Hepatocyte (in vitro differentiated cells): ENCODE results near the gene MORN3. TPM values are rescaled to one million over a fixed set of nuclear protein-coding genes. Genes with fewer than 3 reads are reported as not detected.

Experiments
- polyA plus RNA-seq: library from polyadenylated mRNA; unstranded; fragments of >200 nt; fragmentation: Nextera tagmentation; extraction: Ambion mirVana; gene quantifications from 2 replicates; pipeline ENCODE4 v1.2.1, GENCODE V29; 2016
- small RNA-seq: library from RNA; depleted of rRNA; stranded (forward); fragments of <200 nt; gene quantifications from one replicate; pipeline ENCODE3, GENCODE V24; 2014
- total RNA-seq: library from RNA; depleted of rRNA; stranded (reverse); fragments of >200 nt; gene quantifications from 2 replicates; pipeline ENCODE4 v1.2.3, GENCODE V29; 2014

MORN3 gene
- total and polyA plus RNA-seq, 2 experiments from 2014 or later, result 0.10 to 0.27 TPM

Small RNA genes within 50 kb of the gene (small RNA-seq; reads per million reads assigned to genes)
- not detected for gene RNU6-1004P

Other genes starting within 250 kb of the MORN3 start
- gene KDM2B, start 88.6 kb downstream of the MORN3 start, total RNA-seq, result 18.8 and 22.7 TPM in 2 replicates
- gene KDM2B, start 88.6 kb downstream of the MORN3 start, polyA plus RNA-seq, result 13.6 and 18.9 TPM in 2 replicates
- gene ORAI1, start 43.1 kb downstream of the MORN3 start, total RNA-seq, result 15.0 and 16.2 TPM in 2 replicates
- gene ORAI1, start 43.1 kb downstream of the MORN3 start, polyA plus RNA-seq, result 30.9 and 39.1 TPM in 2 replicates
- gene TMEM120B, start 43.1 kb upstream of the MORN3 start, total RNA-seq, result 4.7 and 9.5 TPM in 2 replicates
- gene TMEM120B, start 43.1 kb upstream of the MORN3 start, polyA plus RNA-seq, result 5.5 and 11.5 TPM in 2 replicates
- 38.7 and 45.3 TPM in 2 replicates for gene RHOF, start 124.0 kb upstream of the MORN3 start, total RNA-seq
- 40.4 and 43.6 TPM in 2 replicates for gene RHOF, start 124.0 kb upstream of the MORN3 start, polyA plus RNA-seq
- 2.7 and 3.8 TPM in 2 replicates for gene SETD1B, start 134.4 kb upstream of the MORN3 start, total RNA-seq
- 2.5 and 2.7 TPM in 2 replicates for gene SETD1B, start 134.4 kb upstream of the MORN3 start, polyA plus RNA-seq
- gene HPD, start 189.2 kb upstream of the MORN3 start, total RNA-seq, result 35.8 and 39.2 TPM in 2 replicates
- gene HPD, start 189.2 kb upstream of the MORN3 start, polyA plus RNA-seq, result 9.2 and 20.9 TPM in 2 replicates
- gene PSMD9, start 219.1 kb upstream of the MORN3 start, total RNA-seq, result 61.4 and 106 TPM in 2 replicates
- gene PSMD9, start 219.1 kb upstream of the MORN3 start, polyA plus RNA-seq, result 105 and 114 TPM in 2 replicates
- 1.6 and 3.7 TPM in 2 replicates for gene CFAP251, start 248.9 kb upstream of the MORN3 start, total RNA-seq
- gene CFAP251, start 248.9 kb upstream of the MORN3 start, polyA plus RNA-seq, result 3.0 and 8.5 TPM in 2 replicates